Measurements from ENCODE around the gene HCFC1R1.

Gene HCFC1R1

GRCh38 chr16:2999929-3000328, 23.8 kb downstream of the HCFC1R1 start:
- Histone ChIP-seq H2AFZ (ENCODE audit: low read depth) (no peak overlapping the region), H4K20me1 (ENCODE audit: insufficient read depth) (no peaks in the 10 kb centered on the region), H3K36me3 (ENCODE audit: insufficient read depth) (no peaks in the 10 kb centered on the region), H3K27ac (no peak overlapping the region), H3K9ac (no peak overlapping the region), H3K27me3 (ENCODE audit: insufficient read depth, low read depth) (peaks cover 81% of the 10 kb centered on the region), H3K4me3 (IDR thresholded peaks at IDR 0.05; ENCODE audit: insufficient read depth, low read depth, low read length) (no peak overlapping the region), H3K4me2 (no peak overlapping the region), H3K4me1 (ENCODE audit: low read depth, poor library complexity, severe bottlenecking) (peaks cover 2% of the 10 kb centered on the region), H3K79me2 (ENCODE audit: insufficient read depth, low read depth) (no peaks in the 10 kb centered on the region)
- TF ChIP-seq, protein P1, sequence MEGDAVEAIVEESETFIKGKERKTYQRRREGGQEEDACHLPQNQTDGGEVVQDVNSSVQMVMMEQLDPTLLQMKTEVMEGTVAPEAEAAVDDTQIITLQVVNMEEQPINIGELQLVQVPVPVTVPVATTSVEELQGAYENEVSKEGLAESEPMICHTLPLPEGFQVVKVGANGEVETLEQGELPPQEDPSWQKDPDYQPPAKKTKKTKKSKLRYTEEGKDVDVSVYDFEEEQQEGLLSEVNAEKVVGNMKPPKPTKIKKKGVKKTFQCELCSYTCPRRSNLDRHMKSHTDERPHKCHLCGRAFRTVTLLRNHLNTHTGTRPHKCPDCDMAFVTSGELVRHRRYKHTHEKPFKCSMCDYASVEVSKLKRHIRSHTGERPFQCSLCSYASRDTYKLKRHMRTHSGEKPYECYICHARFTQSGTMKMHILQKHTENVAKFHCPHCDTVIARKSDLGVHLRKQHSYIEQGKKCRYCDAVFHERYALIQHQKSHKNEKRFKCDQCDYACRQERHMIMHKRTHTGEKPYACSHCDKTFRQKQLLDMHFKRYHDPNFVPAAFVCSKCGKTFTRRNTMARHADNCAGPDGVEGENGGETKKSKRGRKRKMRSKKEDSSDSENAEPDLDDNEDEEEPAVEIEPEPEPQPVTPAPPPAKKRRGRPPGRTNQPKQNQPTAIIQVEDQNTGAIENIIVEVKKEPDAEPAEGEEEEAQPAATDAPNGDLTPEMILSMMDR (conservative IDR thresholded peaks at IDR 0.05; ENCODE audit: low read depth, low read length), result no peak

GRCh38 chr16:2996298-2996697, 27.4 kb downstream of the HCFC1R1 start:
- Histone ChIP-seq H3K27me3 (ENCODE audit: insufficient read depth, low read depth) (peaks cover 100% of the 10 kb centered on the region), H3K36me3 (ENCODE audit: insufficient read depth) (no peaks in the 10 kb centered on the region), H3K9ac (no peak overlapping the region), H3K4me1 (ENCODE audit: low read depth, poor library complexity, severe bottlenecking) (no peaks in the 10 kb centered on the region), H3K4me3 (IDR thresholded peaks at IDR 0.05; ENCODE audit: insufficient read depth, low read depth, low read length) (no peak overlapping the region), H3K4me2 (no peak overlapping the region), H3K79me2 (ENCODE audit: insufficient read depth, low read depth) (no peaks in the 10 kb centered on the region), H4K20me1 (ENCODE audit: insufficient read depth) (no peaks in the 10 kb centered on the region), H2AFZ (ENCODE audit: low read depth) (no peak overlapping the region), H3K27ac (no peak overlapping the region)
- TF ChIP-seq, protein P1 (conservative IDR thresholded peaks at IDR 0.05; ENCODE audit: low read depth, low read length), result no peak

DNA sequence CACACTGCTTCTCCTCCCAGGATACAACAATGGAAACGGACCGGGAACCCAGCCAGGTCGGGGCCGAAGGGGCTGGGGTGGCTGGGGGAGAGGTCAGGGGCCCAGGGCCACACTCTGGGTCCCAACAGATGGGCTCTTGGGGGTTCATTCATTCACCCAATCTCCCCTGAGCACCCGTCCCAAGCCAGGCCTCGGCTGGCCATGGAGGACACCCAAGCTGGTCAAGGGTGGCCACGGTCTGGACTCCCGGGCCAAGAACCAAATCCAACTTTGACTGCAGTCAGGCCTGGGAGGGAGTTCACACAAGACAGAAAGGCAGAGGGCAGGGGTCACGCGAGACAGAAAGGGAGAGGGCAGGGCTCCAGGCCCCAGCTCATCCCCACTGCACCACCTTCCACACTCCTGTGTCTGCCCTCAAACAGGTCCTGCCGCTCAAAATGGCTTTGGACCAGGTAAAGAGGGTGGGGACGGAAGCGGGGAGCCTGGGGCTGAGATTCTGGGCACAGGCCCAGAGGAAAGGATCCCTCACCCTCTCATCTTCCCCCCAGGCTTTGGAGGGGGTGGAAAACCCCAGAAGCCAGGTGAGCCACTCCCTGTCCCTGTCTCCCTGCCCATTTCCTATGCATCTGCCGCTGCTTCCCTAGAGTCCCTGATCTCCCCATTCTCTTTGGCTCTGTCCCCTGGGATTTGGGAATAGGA, 31.2 kb downstream of the HCFC1R1 start:
- Histone ChIP-seq H4K20me1 (ENCODE audit: insufficient read depth) (no peaks in the 10 kb centered on the region), H3K4me2 (no peak overlapping the region)

GRCh38 chr16:2991566-2992261, 32.0 kb downstream of the HCFC1R1 start:
- H3K4me3 ChIP-seq (IDR thresholded peaks at IDR 0.05; ENCODE audit: insufficient read depth, low read depth, low read length), result no peak overlapping the region
- TF ChIP-seq, protein P1 (conservative IDR thresholded peaks at IDR 0.05; ENCODE audit: low read depth, low read length), result no peak
- no peak overlapping the region for H3K9ac ChIP-seq
- no peaks in the 10 kb centered on the region for H3K36me3 ChIP-seq (ENCODE audit: insufficient read depth)
- peaks cover 100% of the 10 kb centered on the region for H3K27me3 ChIP-seq (ENCODE audit: insufficient read depth, low read depth)
- H3K4me1 ChIP-seq (ENCODE audit: low read depth, poor library complexity, severe bottlenecking), result no peaks in the 10 kb centered on the region
- H2AFZ ChIP-seq (ENCODE audit: low read depth), result no peak overlapping the region
- no peaks in the 10 kb centered on the region for H4K20me1 ChIP-seq (ENCODE audit: insufficient read depth)
- H3K79me2 ChIP-seq (ENCODE audit: insufficient read depth, low read depth), result no peaks in the 10 kb centered on the region
- H3K4me2 ChIP-seq, result no peak overlapping the region
- H3K27ac ChIP-seq, result no peak overlapping the region

More for the DNA sequence above, 31.2 kb downstream of the HCFC1R1 start:
- Histone ChIP-seq H3K4me1 (ENCODE audit: low read depth, poor library complexity, severe bottlenecking) (no peaks in the 10 kb centered on the region), H3K27ac (no peak overlapping the region), H3K79me2 (ENCODE audit: insufficient read depth, low read depth) (no peaks in the 10 kb centered on the region), H2AFZ (ENCODE audit: low read depth) (no peak overlapping the region), H3K4me3 (IDR thresholded peaks at IDR 0.05; ENCODE audit: insufficient read depth, low read depth, low read length) (no peak overlapping the region), H3K9ac (no peak overlapping the region), H3K27me3 (ENCODE audit: insufficient read depth, low read depth) (peaks cover 100% of the 10 kb centered on the region), H3K36me3 (ENCODE audit: insufficient read depth) (no peaks in the 10 kb centered on the region)
- TF ChIP-seq, protein P1 (conservative IDR thresholded peaks at IDR 0.05; ENCODE audit: low read depth, low read length), result no peak

Data from KMS-11 (cell line).